ENCODE data around the gene NFIX. TPM values are rescaled to one million over a fixed set of nuclear protein-coding genes. Genes with fewer than 3 reads are reported as not detected.

NFIX gene
- total and polyA plus RNA-seq, 2 of the 13 experiments (the other 11 are each of a cell fraction or from before 2014, with no cell fraction given) = 3.4 to 5.4 TPM

DNA sequence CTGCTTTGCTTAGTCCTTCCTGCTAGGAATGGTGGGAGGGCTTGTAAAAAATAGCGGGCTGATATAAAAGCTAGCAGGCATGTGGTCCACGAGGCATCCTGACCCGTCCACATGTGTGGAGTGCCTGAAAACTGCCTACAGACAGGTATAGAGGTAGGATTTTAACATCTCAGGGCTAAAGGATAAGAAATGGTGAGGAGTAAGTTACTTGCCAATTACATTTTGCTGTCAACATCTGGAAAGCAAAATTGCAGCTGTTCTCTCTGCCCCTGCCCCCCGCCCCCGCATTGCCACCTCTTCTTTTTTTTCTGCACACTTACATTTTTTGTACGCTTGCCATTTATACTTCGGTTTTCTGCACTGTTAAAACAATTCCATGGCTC, 21.0 kb downstream of the NFIX start:
- Histone ChIP-seq H3K36me3 (replicated peaks in 1 of 2; ENCODE audit: control insufficient read depth in 1 of 2, insufficient read depth in 2 of 2, low read length in 2 of 2) (peaks cover 0 to 2% of the 10 kb centered on the region in 2 experiments; a peak in 1 of 5 replicates), H3K79me2 (ENCODE audit: insufficient read depth, low read length) (peaks cover 44% of the 10 kb centered on the region), H2AFZ (ENCODE audit: low read length) (no peak overlapping the region), H3K27ac (ENCODE audit: extremely low read length, insufficient read depth, low read length) (no peak overlapping the region), H3K27me3 (ENCODE audit: control insufficient read depth in 1 of 2, insufficient read depth in 2 of 2, low read length in 2 of 2) (no peaks in the 10 kb centered on the region), H3K4me1 (ENCODE audit: insufficient read depth, low read length) (peaks cover 47% of the 10 kb centered on the region), H3K4me3 (replicated peaks in 1 of 3; ENCODE audit: insufficient read depth in 1 of 3, low read depth in 2 of 3, low read length in 3 of 3) (no peak overlapping the region), H4K20me1 (ENCODE audit: insufficient read depth, low read length) (no peaks in the 10 kb centered on the region), H3K4me2 (ENCODE audit: low read depth, low read length) (no peak overlapping the region), H3K9me3 (ENCODE audit: low read length) (no peaks in the 10 kb centered on the region), H3K9ac (ENCODE audit: insufficient read depth, low read depth, low read length) (no peak overlapping the region)
- intact Hi-C loops (cut with micrococcal nuclease; ENCODE audit: unreplicated experiment) = no loop called here
- ChIA-PET CTCF (ENCODE audit: low intra/inter-chr PET ratio, low total read pairs) (no interaction called here), POLR2A (no interaction called here)
- WGBS (ENCODE audit: low lambda C conversion rate) = 95% methylated on average over 7 of the region's 7 CpGs
- DNase-seq (ENCODE audit: low spot score) (no peak), ATAC-seq (no peak), FAIRE-seq (no peak)
- TF ChIP-seq AHR (CRISPR knock-in tag; IDR thresholded peaks at IDR 0.05) (no peak), RELA (CRISPR knock-in tag; IDR thresholded peaks at IDR 0.05) (no peak), ZNF431 (CRISPR knock-in tag; IDR thresholded peaks at IDR 0.05; ENCODE audit: borderline replicate concordance, low read depth) (no peak), TGIF2 (CRISPR knock-in tag; IDR thresholded peaks at IDR 0.05) (no peak), MAF1 (CRISPR knock-in tag; IDR thresholded peaks at IDR 0.05; ENCODE audit: borderline replicate concordance) (no peak), TBX2 (CRISPR knock-in tag; IDR thresholded peaks at IDR 0.05; ENCODE audit: borderline replicate concordance) (no peak), THAP11 (CRISPR knock-in tag; IDR thresholded peaks at IDR 0.05) (no peak), ZNF44 (CRISPR knock-in tag; IDR thresholded peaks at IDR 0.05) (no peak), SOX13 (IDR thresholded peaks at IDR 0.05) (no peak), SOX13 (CRISPR knock-in tag; conservative IDR thresholded peaks at IDR 0.05 in 1 of 2, IDR thresholded peaks at IDR 0.05 in 1 of 2) (no peak), ZNF720 (CRISPR knock-in tag; IDR thresholded peaks at IDR 0.05) (no peak), REL (CRISPR knock-in tag; conservative IDR thresholded peaks at IDR 0.05) (no peak), ZNF17 (CRISPR knock-in tag; IDR thresholded peaks at IDR 0.05) (no peak)
- TF ChIP-seq, protein P1, sequence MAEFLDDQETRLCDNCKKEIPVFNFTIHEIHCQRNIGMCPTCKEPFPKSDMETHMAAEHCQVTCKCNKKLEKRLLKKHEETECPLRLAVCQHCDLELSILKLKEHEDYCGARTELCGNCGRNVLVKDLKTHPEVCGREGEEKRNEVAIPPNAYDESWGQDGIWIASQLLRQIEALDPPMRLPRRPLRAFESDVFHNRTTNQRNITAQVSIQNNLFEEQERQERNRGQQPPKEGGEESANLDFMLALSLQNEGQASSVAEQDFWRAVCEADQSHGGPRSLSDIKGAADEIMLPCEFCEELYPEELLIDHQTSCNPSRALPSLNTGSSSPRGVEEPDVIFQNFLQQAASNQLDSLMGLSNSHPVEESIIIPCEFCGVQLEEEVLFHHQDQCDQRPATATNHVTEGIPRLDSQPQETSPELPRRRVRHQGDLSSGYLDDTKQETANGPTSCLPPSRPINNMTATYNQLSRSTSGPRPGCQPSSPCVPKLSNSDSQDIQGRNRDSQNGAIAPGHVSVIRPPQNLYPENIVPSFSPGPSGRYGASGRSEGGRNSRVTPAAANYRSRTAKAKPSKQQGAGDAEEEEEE (CRISPR knock-in tag; IDR thresholded peaks at IDR 0.05; ENCODE audit: borderline replicate concordance) = no peak
- TF ChIP-seq, protein P2, sequence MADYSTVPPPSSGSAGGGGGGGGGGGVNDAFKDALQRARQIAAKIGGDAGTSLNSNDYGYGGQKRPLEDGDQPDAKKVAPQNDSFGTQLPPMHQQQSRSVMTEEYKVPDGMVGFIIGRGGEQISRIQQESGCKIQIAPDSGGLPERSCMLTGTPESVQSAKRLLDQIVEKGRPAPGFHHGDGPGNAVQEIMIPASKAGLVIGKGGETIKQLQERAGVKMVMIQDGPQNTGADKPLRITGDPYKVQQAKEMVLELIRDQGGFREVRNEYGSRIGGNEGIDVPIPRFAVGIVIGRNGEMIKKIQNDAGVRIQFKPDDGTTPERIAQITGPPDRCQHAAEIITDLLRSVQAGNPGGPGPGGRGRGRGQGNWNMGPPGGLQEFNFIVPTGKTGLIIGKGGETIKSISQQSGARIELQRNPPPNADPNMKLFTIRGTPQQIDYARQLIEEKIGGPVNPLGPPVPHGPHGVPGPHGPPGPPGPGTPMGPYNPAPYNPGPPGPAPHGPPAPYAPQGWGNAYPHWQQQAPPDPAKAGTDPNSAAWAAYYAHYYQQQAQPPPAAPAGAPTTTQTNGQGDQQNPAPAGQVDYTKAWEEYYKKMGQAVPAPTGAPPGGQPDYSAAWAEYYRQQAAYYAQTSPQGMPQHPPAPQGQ (CRISPR knock-in tag; IDR thresholded peaks at IDR 0.05; ENCODE audit: borderline replicate concordance) = no peak
- BruUV-seq (replicated peaks) = no TSS peak
- in situ Hi-C loops (cut with HindIII; ENCODE audit: extremely low pct_ligation_motif_present, low pct_unique_long_range_greater_than_20kb) = no loop called here
